GM20000 (cell line): Measurements from ENCODE around the gene GAS5.
A peak's percentile ranks its signal among the peaks of the same experiment; 100 is the strongest.

Experiments used
- DNase-seq: peaks from one replicate; pipeline ENCODE4 v3.0.0; 2012; ENCODE audit warnings: low spot score
- TF ChIP-seq, protein P1 (sequence below): IDR thresholded peaks from 2 replicates; pipeline ENCODE4 v1.5.1; 2012; ENCODE audit warnings: mild to moderate bottlenecking, control low read depth; ENCODE audit errors: extremely low read depth, missing control alignments

GAS5 gene

DNA sequence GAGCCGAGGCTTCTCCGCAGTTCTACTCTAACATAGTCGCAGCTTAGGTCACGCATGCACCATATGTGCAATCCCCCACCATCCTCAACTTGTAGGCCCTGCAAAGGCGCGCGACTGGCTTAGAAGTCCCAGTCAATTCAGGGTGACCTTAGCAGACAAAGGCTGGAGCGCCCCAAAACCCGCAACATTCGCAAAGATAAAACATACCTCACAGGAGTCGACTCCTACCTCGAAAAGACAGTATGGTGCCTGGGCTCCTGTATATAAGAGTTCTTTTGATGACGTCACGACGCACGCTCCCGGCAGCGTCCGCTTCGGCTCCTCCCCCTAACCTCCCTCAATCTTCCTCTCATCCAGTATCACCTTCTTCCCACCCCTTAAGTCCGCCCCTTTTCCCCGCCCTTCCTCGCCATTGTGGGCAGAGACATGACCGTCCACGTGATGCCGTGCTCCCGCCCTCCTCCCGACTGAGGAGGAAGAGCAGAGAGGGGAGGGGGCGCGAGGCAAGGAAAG is at the start of gene GAS5:
GAS5 (minus strand) TSS at position 237 of the 513 bp plus-strand sequence.
- TF ChIP-seq, protein P1, sequence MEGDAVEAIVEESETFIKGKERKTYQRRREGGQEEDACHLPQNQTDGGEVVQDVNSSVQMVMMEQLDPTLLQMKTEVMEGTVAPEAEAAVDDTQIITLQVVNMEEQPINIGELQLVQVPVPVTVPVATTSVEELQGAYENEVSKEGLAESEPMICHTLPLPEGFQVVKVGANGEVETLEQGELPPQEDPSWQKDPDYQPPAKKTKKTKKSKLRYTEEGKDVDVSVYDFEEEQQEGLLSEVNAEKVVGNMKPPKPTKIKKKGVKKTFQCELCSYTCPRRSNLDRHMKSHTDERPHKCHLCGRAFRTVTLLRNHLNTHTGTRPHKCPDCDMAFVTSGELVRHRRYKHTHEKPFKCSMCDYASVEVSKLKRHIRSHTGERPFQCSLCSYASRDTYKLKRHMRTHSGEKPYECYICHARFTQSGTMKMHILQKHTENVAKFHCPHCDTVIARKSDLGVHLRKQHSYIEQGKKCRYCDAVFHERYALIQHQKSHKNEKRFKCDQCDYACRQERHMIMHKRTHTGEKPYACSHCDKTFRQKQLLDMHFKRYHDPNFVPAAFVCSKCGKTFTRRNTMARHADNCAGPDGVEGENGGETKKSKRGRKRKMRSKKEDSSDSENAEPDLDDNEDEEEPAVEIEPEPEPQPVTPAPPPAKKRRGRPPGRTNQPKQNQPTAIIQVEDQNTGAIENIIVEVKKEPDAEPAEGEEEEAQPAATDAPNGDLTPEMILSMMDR = no peak

DNA sequence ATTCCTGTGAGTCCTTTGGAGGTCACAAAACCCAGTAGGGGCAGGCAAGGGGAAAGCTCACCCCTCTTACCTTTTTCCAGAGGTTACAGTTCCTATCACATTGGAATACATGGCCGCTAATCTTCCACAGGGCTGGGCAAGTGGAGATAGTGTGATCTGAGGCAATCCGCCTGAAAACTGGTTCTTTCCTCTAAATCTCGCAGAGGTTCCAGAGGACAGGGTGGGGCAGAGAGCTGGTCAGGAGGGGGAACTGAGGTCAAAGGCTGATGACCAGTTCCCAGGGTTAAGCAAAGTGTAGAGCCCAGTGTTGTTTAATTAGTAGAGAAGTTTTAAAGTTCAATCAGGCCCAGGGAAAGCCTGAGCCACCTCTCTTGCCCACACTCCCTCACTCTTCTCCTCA is 49.4 kb upstream of the GAS5 start, which contains the start of gene SERPINC1:
SERPINC1 (minus strand) TSS at position 179 of the 400 bp plus-strand sequence; CDS start at position 111, 68 bp downstream.
- TF ChIP-seq, protein P1 = no peak
- DNase-seq = no peak

More for the DNA sequence above, at the start of gene GAS5:
- DNase-seq = peak; percentile 94

DNA sequence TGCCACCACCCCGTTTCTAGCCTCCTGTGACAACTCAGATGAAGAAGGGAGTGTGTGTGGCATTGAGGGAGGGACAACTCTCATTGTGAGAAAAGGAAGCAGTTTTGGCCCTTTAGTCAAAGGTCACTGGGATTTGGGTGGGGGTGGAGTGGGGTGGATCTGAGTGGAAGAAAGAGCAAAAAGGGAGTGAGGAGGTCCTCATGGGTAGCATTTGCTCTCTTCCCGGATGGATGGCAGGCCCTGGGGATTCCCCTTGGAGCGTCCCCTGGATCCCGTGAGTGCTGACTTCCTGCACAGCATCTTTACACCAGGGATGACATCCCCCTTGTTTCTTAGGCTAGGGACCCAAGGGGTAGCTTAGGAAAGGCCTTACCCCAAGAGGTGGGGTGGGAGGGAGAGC is 48.9 kb upstream of the GAS5 start:
- no peak for DNase-seq
- TF ChIP-seq, protein P1 = no peak

DNA sequence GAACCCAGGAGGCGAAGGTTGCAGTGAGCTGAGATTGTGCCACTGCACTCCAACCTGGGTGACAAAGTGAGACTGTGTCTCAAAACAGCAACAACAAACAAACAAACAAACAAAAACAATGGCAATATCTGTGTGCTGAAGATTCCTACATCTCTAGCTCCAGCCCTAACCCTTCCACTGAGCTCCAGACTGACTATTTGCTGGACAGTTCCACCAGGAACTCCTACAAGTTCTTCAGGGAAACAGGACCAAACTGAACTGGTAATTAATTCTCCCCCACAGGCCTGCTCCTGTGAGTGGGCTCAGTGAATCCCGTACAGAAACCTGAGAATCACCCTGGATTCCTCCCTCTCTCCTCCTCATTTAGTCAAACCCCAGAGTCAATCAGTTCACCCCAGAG is 47.8 kb upstream of the GAS5 start:
- TF ChIP-seq, protein P1 = no peak
- DNase-seq = no peak

DNA sequence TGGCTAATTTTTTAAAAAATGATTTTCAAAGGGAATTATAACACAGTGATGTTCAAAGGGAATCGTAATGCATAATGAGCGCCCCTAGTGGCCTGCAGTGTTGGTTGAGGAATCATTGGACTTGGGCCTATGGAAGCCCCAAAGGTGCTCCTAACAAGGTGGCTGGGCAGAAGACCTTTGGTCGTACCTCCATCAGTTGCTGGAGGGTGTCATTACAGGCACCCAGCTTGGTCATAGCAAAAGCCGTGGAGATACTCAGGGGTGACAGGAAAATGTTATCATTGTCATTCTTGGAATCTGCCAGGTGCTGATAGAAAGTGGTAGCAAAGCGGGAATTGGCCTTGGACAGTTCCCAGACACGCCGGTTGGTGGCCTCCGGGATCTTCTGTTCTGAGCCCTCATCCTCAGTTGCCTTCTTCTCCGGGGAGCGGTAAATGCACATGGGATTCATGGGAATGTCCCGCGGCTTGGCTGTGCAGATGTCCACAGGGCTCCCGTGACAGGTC is 46.6 kb upstream of the GAS5 start:
- TF ChIP-seq, protein P1 = peak; percentile 77
- peak; percentile 44 for DNase-seq

DNA sequence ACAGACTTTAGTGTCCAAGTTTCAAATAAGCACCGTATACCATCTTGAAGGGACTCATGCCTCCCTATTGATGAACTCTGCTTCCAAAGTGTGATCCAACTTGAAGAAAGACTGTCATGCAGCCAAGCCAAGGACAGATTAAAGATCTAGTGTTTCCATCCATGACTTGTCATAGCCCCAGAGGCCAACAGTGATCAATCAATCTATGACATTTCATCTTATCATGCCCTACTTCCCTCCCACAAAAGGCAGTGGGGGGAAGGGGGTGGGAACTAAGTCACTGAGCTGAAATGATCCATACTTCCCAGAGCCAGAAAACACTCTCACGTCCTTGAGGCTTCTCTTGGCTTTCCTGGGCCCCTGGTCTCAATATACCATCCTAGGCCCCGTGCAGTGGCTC is 45.3 kb upstream of the GAS5 start:
- TF ChIP-seq, protein P1 = no peak
- DNase-seq = no peak

DNA sequence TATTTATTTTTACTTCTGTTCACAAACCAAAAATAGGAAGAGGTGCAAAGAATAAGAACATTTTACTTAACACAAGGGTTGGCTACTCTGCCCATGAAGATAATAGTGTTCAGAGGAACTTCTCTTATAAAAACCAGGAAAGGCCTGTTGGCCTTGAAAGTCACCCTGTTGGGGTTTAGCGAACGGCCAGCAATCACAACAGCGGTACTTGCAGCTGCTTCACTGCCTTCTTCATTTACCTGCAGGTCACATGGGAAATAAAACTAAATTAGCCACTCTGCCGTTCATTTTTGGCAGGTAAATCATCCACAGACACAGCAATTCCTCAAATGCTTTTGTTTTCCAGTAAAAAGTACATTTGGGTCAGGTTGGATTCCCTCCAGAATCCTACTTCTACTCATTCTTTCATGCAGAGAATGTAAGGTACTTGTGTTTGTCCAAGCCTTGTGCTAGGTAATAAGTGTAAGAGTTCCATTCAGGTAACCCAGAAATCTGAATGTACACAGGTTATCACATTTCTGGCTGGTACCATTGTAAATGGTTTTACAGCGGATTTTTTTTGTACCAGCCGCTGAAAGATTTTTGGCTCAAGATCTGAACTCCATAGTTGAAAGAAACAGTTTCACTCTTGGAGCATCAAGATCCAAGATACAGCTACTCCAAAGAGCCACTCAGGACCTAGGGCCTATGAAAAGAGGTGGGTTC is 36.2 kb upstream of the GAS5 start:
- DNase-seq = no peak
- TF ChIP-seq, protein P1 = no peak
